Neural progenitor cell (in vitro differentiated cells): ENCODE results near the gene NAPB. TPM values are rescaled to one million over a fixed set of nuclear protein-coding genes. Genes with fewer than 3 reads are reported as not detected.
"Not testable (repeated sequence)": the region's sequence is repeated elsewhere in the genome, so short reads cannot be mapped to it uniquely, and the experiment has no call there.

ENCODE experiments used
- DNase-seq: peaks from one replicate; pipeline ENCODE4 v3.0.0-alpha.2; 2016; ENCODE audit warnings: low spot score
- H2AFZ ChIP-seq: fragments of 200-600 bp; sonication (generic); replicated peaks from 2 replicates; pipeline ENCODE4 v1.6.1; 2016; ENCODE audit warnings: antibody characterized with exemption
- H3F3A ChIP-seq: fragments of 200-600 bp; sonication (generic); 2 replicates; pipeline ENCODE4 v1.6.1; 2016; ENCODE audit warnings: antibody characterized with exemption, low read depth
- H3K27ac ChIP-seq: fragments of 200-600 bp; sonication (generic); 2 replicates; pipeline ENCODE4 v1.5.1; 2016; ENCODE audit warnings: mild to moderate bottlenecking
- H3K27me3 ChIP-seq: fragments of 200-600 bp; sonication (generic); 2 replicates; pipeline ENCODE4 v1.6.1; 2016; ENCODE audit warnings: mild to moderate bottlenecking, moderate library complexity
- H3K36me3 ChIP-seq: fragments of 200-600 bp; sonication (generic); 2 replicates; pipeline ENCODE4 v1.5.1; 2016
- H3K4me1 ChIP-seq: fragments of 200-600 bp; sonication (generic); 2 replicates; pipeline ENCODE4 v1.6.1; 2016; ENCODE audit warnings: mixed run types
- H3K4me2 ChIP-seq: fragments of 200-600 bp; sonication (generic); 2 replicates; pipeline ENCODE4 v1.6.1; 2016
- H3K4me3 ChIP-seq: fragments of 200-600 bp; sonication (generic); 2 replicates; pipeline ENCODE4 v1.5.1; 2016
- H3K79me2 ChIP-seq: fragments of 200-600 bp; sonication (generic); 2 replicates; pipeline ENCODE4 v1.6.1; 2016; ENCODE audit warnings: low read depth
- H3K9ac ChIP-seq: fragments of 200-600 bp; sonication (generic); 2 replicates; pipeline ENCODE4 v1.6.1; 2016
- H3K9me3 ChIP-seq: fragments of 200-600 bp; sonication (generic); 2 replicates; pipeline ENCODE4 v1.5.1; 2016; ENCODE audit warnings: low read depth
- H4K20me1 ChIP-seq: fragments of 200-600 bp; sonication (generic); 2 replicates; pipeline ENCODE4 v1.6.1; 2016; ENCODE audit warnings: low read depth
- H3K27ac Mint-ChIP-seq: 3 replicates; pipeline ENCODE4 v1.8.0; 2021; ENCODE audit warnings: mixed read lengths
- H3K27me3 Mint-ChIP-seq: 2 replicates; pipeline ENCODE4 v1.8.0; 2022; ENCODE audit warnings: low read depth, mild to moderate bottlenecking, inconsistent platforms, moderate library complexity, mixed read lengths; ENCODE audit not compliant: insufficient read depth
- H3K36me3 Mint-ChIP-seq: 3 replicates; pipeline ENCODE4 v1.8.0; 2021; ENCODE audit warnings: mixed read lengths
- H3K4me1 Mint-ChIP-seq: 3 replicates; pipeline ENCODE4 v1.8.0; 2021; ENCODE audit warnings: mixed read lengths
- H3K4me3 Mint-ChIP-seq: 3 replicates; pipeline ENCODE4 v1.8.0; 2021; ENCODE audit warnings: mild to moderate bottlenecking, moderate library complexity, mixed read lengths
- H3K9me3 Mint-ChIP-seq: 3 replicates; pipeline ENCODE4 v1.8.0; 2020; ENCODE audit warnings: mixed read lengths
- EZH2 ChIP-seq: fragments of 200-600 bp; sonication (generic); IDR thresholded peaks from 2 replicates; pipeline ENCODE4 v1.6.1; 2017; ENCODE audit warnings: antibody characterized with exemption, mild to moderate bottlenecking, moderate library complexity
- EZH2phosphoT487 ChIP-seq: fragments of 200-600 bp; sonication (generic); IDR thresholded peaks from 2 replicates; pipeline ENCODE4 v1.6.1; 2017; ENCODE audit warnings: antibody characterized with exemption
- total RNA-seq: library from RNA; depleted of rRNA; stranded (reverse); fragments of >200 nt; gene quantifications from 2 replicates; pipeline ENCODE4 v1.2.3, GENCODE V29; 2015; ENCODE audit warnings: low replicate concordance
- TF ChIP-seq, protein P1 (sequence below): fragments of 200-600 bp; sonication (generic); IDR thresholded peaks from 2 replicates; pipeline ENCODE4 v1.5.1; 2017; ENCODE audit warnings: antibody characterized with exemption, mild to moderate bottlenecking

Gene NAPB
- total RNA-seq, 1 donor from 2014 or later: 23.8 TPM

- peaks cover 4% of the 10 kb centered on the region for H3K27me3 Mint-ChIP-seq
- H3K4me3 Mint-ChIP-seq: peak overlapping the region; percentile 95
- peak overlapping the region; percentile 5 for H3K9ac ChIP-seq
- no peaks in the 10 kb centered on the region for H3K36me3 ChIP-seq
- H3F3A ChIP-seq: peaks cover 21% of the 10 kb centered on the region
- H2AFZ ChIP-seq: peak overlapping the region; percentile 75
- H3K4me1 Mint-ChIP-seq: peaks cover 22% of the 10 kb centered on the region
- H3K27me3 ChIP-seq: no peaks in the 10 kb centered on the region
- H3K36me3 Mint-ChIP-seq: peaks cover under 1% of the 10 kb centered on the region
- H3K79me2 ChIP-seq: peaks cover 36% of the 10 kb centered on the region
- peak; percentile 52 for DNase-seq
- peak overlapping the region; percentile 87 for H3K4me2 ChIP-seq
- H3K27ac Mint-ChIP-seq: peak overlapping the region; percentile 97
- no peaks in the 10 kb centered on the region for H3K9me3 Mint-ChIP-seq
- peaks cover 19% of the 10 kb centered on the region for H3K4me1 ChIP-seq
- peak overlapping the region; percentile 81 for H3K4me3 ChIP-seq
- peaks cover 22% of the 10 kb centered on the region for H4K20me1 ChIP-seq
- no peaks in the 10 kb centered on the region for H3K9me3 ChIP-seq
- H3K27ac ChIP-seq: peak overlapping the region; percentile 5
- no peak for TF ChIP-seq EZH2phosphoT487
- TF ChIP-seq, protein P1, sequence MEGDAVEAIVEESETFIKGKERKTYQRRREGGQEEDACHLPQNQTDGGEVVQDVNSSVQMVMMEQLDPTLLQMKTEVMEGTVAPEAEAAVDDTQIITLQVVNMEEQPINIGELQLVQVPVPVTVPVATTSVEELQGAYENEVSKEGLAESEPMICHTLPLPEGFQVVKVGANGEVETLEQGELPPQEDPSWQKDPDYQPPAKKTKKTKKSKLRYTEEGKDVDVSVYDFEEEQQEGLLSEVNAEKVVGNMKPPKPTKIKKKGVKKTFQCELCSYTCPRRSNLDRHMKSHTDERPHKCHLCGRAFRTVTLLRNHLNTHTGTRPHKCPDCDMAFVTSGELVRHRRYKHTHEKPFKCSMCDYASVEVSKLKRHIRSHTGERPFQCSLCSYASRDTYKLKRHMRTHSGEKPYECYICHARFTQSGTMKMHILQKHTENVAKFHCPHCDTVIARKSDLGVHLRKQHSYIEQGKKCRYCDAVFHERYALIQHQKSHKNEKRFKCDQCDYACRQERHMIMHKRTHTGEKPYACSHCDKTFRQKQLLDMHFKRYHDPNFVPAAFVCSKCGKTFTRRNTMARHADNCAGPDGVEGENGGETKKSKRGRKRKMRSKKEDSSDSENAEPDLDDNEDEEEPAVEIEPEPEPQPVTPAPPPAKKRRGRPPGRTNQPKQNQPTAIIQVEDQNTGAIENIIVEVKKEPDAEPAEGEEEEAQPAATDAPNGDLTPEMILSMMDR: peak; percentile 44
- TF ChIP-seq EZH2: no peak
Observed at GRCh38 chr20:23349338-23350195, 71.7 kb downstream of the NAPB start.

DNA sequence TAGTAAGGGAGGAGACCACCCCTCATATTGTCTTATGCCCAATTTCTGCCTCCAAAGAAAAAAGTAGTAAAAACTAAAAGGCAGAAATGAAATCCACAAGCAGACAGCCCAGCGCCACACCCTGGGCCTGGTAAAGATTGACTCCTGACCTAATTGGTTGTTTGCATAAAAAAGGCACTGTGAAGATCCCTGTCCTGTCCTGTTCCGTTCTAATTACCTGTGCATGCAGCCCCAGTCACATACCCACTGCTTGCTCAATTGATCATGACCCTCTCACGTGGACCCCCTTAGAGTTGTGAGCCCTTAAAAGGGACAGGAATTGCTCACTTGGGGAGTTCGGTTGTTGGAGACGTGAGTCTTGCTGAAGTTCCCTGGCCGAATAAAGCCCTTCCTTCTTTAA, 72.8 kb downstream of the NAPB start:
- Mint-ChIP-seq H3K4me1 (peaks cover 22% of the 10 kb centered on the region), H3K4me3 (peak overlapping the region; percentile 69)
- not testable (repeated sequence) for H3K27me3 ChIP-seq, H3K9me3 ChIP-seq, H3K9ac ChIP-seq, H3K4me3 ChIP-seq, H3K27me3 Mint-ChIP-seq, H3K36me3 Mint-ChIP-seq, H3K27ac Mint-ChIP-seq, H2AFZ ChIP-seq, H3K27ac ChIP-seq, H3K9me3 Mint-ChIP-seq, DNase-seq, H3K36me3 ChIP-seq, H3K4me2 ChIP-seq
- Histone ChIP-seq H3K79me2 (peaks cover 28% of the 10 kb centered on the region), H4K20me1 (peaks cover 22% of the 10 kb centered on the region), H3K4me1 (peaks cover 19% of the 10 kb centered on the region), H3F3A (peaks cover 21% of the 10 kb centered on the region)

- H3F3A ChIP-seq: peaks cover 21% of the 10 kb centered on the region
- H3K9me3 ChIP-seq: no peaks in the 10 kb centered on the region
- peaks cover 19% of the 10 kb centered on the region for H3K4me1 ChIP-seq
- TF ChIP-seq, protein P1: no peak
- TF ChIP-seq EZH2phosphoT487 (no peak), EZH2 (no peak)
- H3K36me3 ChIP-seq: no peaks in the 10 kb centered on the region
- H3K27ac Mint-ChIP-seq: no peak overlapping the region
- no peaks in the 10 kb centered on the region for H3K36me3 Mint-ChIP-seq
- no peak overlapping the region for H3K27ac ChIP-seq
- peaks cover 20% of the 10 kb centered on the region for H3K4me1 Mint-ChIP-seq
- H4K20me1 ChIP-seq: peaks cover 16% of the 10 kb centered on the region
- H3K27me3 Mint-ChIP-seq: peaks cover 4% of the 10 kb centered on the region
- no peak overlapping the region for H2AFZ ChIP-seq
- H3K9ac ChIP-seq: no peak overlapping the region
- no peaks in the 10 kb centered on the region for H3K27me3 ChIP-seq
- no peak for DNase-seq
- no peak overlapping the region for H3K4me2 ChIP-seq
- H3K79me2 ChIP-seq: peaks cover 21% of the 10 kb centered on the region
- no peak overlapping the region for H3K4me3 Mint-ChIP-seq
- no peak overlapping the region for H3K4me3 ChIP-seq
- no peaks in the 10 kb centered on the region for H3K9me3 Mint-ChIP-seq
Observed at GRCh38 chr20:23347791-23348190, 73.5 kb downstream of the NAPB start.

DNA sequence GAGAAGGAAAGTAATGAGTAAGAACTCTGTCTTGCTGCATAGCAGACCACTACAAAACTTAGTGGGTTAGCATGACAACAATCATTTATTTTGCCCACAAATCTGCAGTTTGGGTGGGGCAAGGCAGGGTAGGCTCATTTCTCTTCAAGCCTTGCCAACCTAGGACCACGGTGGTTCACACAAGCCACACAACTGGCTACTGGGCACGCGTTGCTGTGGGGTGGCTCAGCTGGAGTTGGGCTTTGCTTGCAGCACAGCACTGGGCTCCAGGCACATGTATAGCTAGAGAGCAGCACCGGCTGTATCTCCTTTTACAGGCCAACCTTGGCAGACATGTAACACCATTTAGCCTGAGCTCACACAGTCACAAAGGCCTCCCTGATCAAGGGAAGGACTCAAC, 75.3 kb downstream of the NAPB start:
- no peak for DNase-seq
- H3K4me3 ChIP-seq: no peak overlapping the region
- no peak overlapping the region for H3K4me3 Mint-ChIP-seq

More for the DNA sequence above, 75.3 kb downstream of the NAPB start:
- Histone ChIP-seq H3K9ac (no peak overlapping the region), H3K27me3 (no peaks in the 10 kb centered on the region), H3K4me2 (no peak overlapping the region), H3K36me3 (no peaks in the 10 kb centered on the region), H3K4me1 (peaks cover 10% of the 10 kb centered on the region), H3K9me3 (no peaks in the 10 kb centered on the region), H3F3A (peaks cover 18% of the 10 kb centered on the region), H2AFZ (no peak overlapping the region), H3K79me2 (peaks cover 3% of the 10 kb centered on the region), H3K27ac (no peak overlapping the region), H4K20me1 (no peaks in the 10 kb centered on the region)
- Mint-ChIP-seq H3K36me3 (no peaks in the 10 kb centered on the region), H3K27me3 (no peaks in the 10 kb centered on the region), H3K27ac (no peak overlapping the region), H3K9me3 (no peaks in the 10 kb centered on the region), H3K4me1 (peaks cover 13% of the 10 kb centered on the region)
- TF ChIP-seq EZH2phosphoT487 (no peak), EZH2 (no peak)
- TF ChIP-seq, protein P1: no peak
